K562 (cell line): ENCODE measurements around the gene HMGN2. TPM values are rescaled to one million over a fixed set of nuclear protein-coding genes. Genes with fewer than 3 reads are reported as not detected.

Experiments used
- BCLAF1 ChIP-seq, 2 experiments: fragments of 450-650 bp in 1 of 2; IDR thresholded peaks; 2 replicates each; pipeline ENCODE4 v1.6.1; 2011 to 2017; ENCODE audit warnings: low read depth in 2 of 2, antibody characterized with exemption in 1 of 2, borderline replicate concordance in 1 of 2, low read length in 1 of 2, mild to moderate bottlenecking in 1 of 2, mixed read lengths in 1 of 2; ENCODE audit not compliant: control insufficient read depth in 1 of 2
- BHLHE40 ChIP-seq: IDR thresholded peaks from 2 replicates; pipeline ENCODE4 v1.6.1; 2011; ENCODE audit warnings: low read length, improper control_type of control experiment
- CEBPB ChIP-seq: fragments of 450-650 bp; IDR thresholded peaks from 2 replicates; pipeline ENCODE4 v1.6.1; 2016; ENCODE audit warnings: missing genetic modification characterization, missing compliant biosample characterization
- ELF2 ChIP-seq: fragments of 250-450 bp; sonication (Bioruptor Pico); IDR thresholded peaks from 2 replicates; pipeline ENCODE4 v1.5.0; 2021; ENCODE audit warnings: mild to moderate bottlenecking
- FIP1L1 ChIP-seq: fragments of 200-400 bp; formaldehyde crosslinking; IDR thresholded peaks from 2 replicates; pipeline ENCODE4 v1.6.1; 2018; ENCODE audit warnings: mild to moderate bottlenecking, low read depth, low read length; ENCODE audit not compliant: poor library complexity, severe bottlenecking
- GTF2B ChIP-seq: IDR thresholded peaks from 2 replicates; pipeline ENCODE4 v1.6.1; 2011; ENCODE audit not compliant: insufficient read length; ENCODE audit errors: extremely low read depth
- GTF2E2 ChIP-seq: fragments of 200-800 bp; sonication (Bioruptor generic); IDR thresholded peaks from 2 replicates; pipeline ENCODE4 v1.6.1; 2016; ENCODE audit warnings: missing genetic modification characterization, missing compliant biosample characterization
- HMBOX1 ChIP-seq: sonication (generic); IDR thresholded peaks from 2 replicates; pipeline ENCODE4 v1.6.1; 2016
- ILF3 ChIP-seq: fragments of 450-650 bp; IDR thresholded peaks from 2 replicates; pipeline ENCODE4 v1.6.1; 2018; ENCODE audit warnings: antibody characterized with exemption, mild to moderate bottlenecking, moderate library complexity, borderline replicate concordance
- IRF1 ChIP-seq: sonication (generic); formaldehyde crosslinking; IDR thresholded peaks from 2 replicates; pipeline ENCODE4 v1.8.0; 2022; ENCODE audit warnings: missing genetic modification reagents, mild to moderate bottlenecking, borderline replicate concordance
- MYNN ChIP-seq, 2 experiments: sonication (generic); formaldehyde crosslinking in 1 of 2; IDR thresholded peaks; 2 replicates each; pipeline versions ENCODE4 v1.5.0 to v1.6.1; 2016 to 2020; ENCODE audit warnings: antibody characterized with exemption in 1 of 2, missing genetic modification reagents in 1 of 2
- POLR2H ChIP-seq: IDR thresholded peaks from 2 replicates; pipeline ENCODE4 v1.6.1; 2016; ENCODE audit warnings: missing genetic modification characterization, low read depth, mild to moderate bottlenecking, control low read depth, missing compliant biosample characterization, moderate library complexity
- RBM39 ChIP-seq: fragments of 200-400 bp; formaldehyde crosslinking; optimal IDR thresholded peaks from 2 replicates; pipeline ENCODE3; 2018; ENCODE audit warnings: low read depth, low read length
- RFX1 ChIP-seq: fragments of 450-650 bp; IDR thresholded peaks from 2 replicates; pipeline ENCODE4 v1.6.1; 2016; ENCODE audit warnings: mild to moderate bottlenecking, moderate library complexity
- SIN3B ChIP-seq: fragments of 450-650 bp; IDR thresholded peaks from 2 replicates; pipeline ENCODE4 v1.6.1; 2017; ENCODE audit warnings: low read depth, mild to moderate bottlenecking, moderate library complexity
- SMAD2 ChIP-seq: fragments of 150-350 bp; IDR thresholded peaks from 2 replicates; pipeline ENCODE4 v1.6.1; 2014; ENCODE audit warnings: low read depth, mild to moderate bottlenecking, low read length
- TAF7 ChIP-seq: fragments of 450-650 bp; IDR thresholded peaks from 2 replicates; pipeline ENCODE4 v1.6.1; 2016; ENCODE audit warnings: missing genetic modification characterization, missing compliant biosample characterization
- TRIM24 ChIP-seq, 2 experiments: fragments of 450-650 bp; IDR thresholded peaks; 2 replicates each; pipeline ENCODE4 v1.6.1; 2016
- ZNF311 ChIP-seq: fragments of 250-450 bp; sonication (Bioruptor Pico); IDR thresholded peaks from 2 replicates; pipeline ENCODE4 v1.4.0; 2020; ENCODE audit warnings: mild to moderate bottlenecking, moderate library complexity
- ZNF384 ChIP-seq: IDR thresholded peaks from 2 replicates; pipeline ENCODE4 v1.6.1; 2012; ENCODE audit warnings: low read depth, low read length, improper control_type of control experiment
- ZNF655 ChIP-seq: fragments of 250-450 bp; sonication (Bioruptor Pico); IDR thresholded peaks from 2 replicates; pipeline ENCODE4 v1.5.0; 2021
- ZNF75A ChIP-seq: fragments of 450-650 bp; formaldehyde crosslinking; IDR thresholded peaks from 2 replicates; pipeline ENCODE4 v1.4.0; 2020; ENCODE audit warnings: mild to moderate bottlenecking
- polyA plus RNA-seq, 8 experiments: library from polyadenylated mRNA; depleted of rRNA in 4 of 8; stranded (reverse) in 5 of 8; unstranded in 3 of 8; fragments of >200 nt; fragmentation: Nextera tagmentation in 2 of 8; fragmentation: Illumina TruSeq in 1 of 8; extraction: Ambion mirVana in 2 of 8; extraction: Trizol in 1 of 8; gene quantifications; 2 replicates each; pipeline versions ENCODE4 v1.2.1 to v1.2.3, GENCODE V29; 2011 to 2014; ENCODE audit warnings: inconsistent platforms in 1 of 8, missing spikeins in 1 of 8
- total RNA-seq, 7 experiments: library from RNA; depleted of rRNA in 6 of 7; stranded (reverse); fragments of >200 nt in 6 of 7; fragmentation: Illumina TruSeq in 2 of 7; extraction: Trizol in 2 of 7; gene quantifications; 2 replicates each; pipeline versions ENCODE4 v1.2.1 to v1.2.3, GENCODE V29; 2011 to 2021; ENCODE audit warnings: low replicate concordance in 1 of 7

Gene HMGN2
- total and polyA plus RNA-seq, 9 of the 15 experiments (the other 6 are each of a cell fraction or from before 2014, with no cell fraction given) = 370 to 1,354 (median 965) TPM

- TF ChIP-seq GTF2B (no peak), SIN3B (peak; percentile 96), RBM39 (no peak), HMBOX1 (no peak), ZNF75A (CRISPR knock-in tag) (no peak), TRIM24 (IDR thresholded peaks at IDR 0.05) (0 out of 4 replicates have a peak, but pooled peaks of 1 of the 2 experiments have one; percentile 30), POLR2H (peak; percentile 73), ZNF311 (CRISPR knock-in tag) (no peak), ILF3 (no peak), RFX1 (no peak), BHLHE40 (peak; percentile 100), MYNN (IDR thresholded peaks at IDR 0.05) (peak; percentile 72; the same call in 1 of the 2 replicates), MYNN (CRISPR knock-in tag; IDR thresholded peaks at IDR 0.05) (no peak), GTF2E2 (peak; percentile 79; the same call in 1 of the 2 replicates), FIP1L1 (peak; percentile 90), BCLAF1 (IDR thresholded peaks at IDR 0.05; ENCODE audit: borderline replicate concordance in 1 of 2, control insufficient read depth in 1 of 2, low read depth in 2 of 2, low read length in 1 of 2) (no peak), ZNF655 (CRISPR knock-in tag) (no peak), ZNF384 (no peak; the same call in 1 of the 2 replicates), IRF1 (CRISPR knock-in tag) (peak; percentile 97; the same call in 1 of the 2 replicates), SMAD2 (no peak), CEBPB (tag) (no peak), TAF7 (tag) (peak; percentile 82; the same call in 1 of the 2 replicates), ELF2 (CRISPR knock-in tag) (peak; percentile 98)
Measured at GRCh38 chr1:26431979-26432695, 40.1 kb upstream of the HMGN2 start, which contains the start of gene DHDDS (continued).
